ENCODE data around the gene RAN. TPM values are rescaled to one million over a fixed set of nuclear protein-coding genes. Genes with fewer than 3 reads are reported as not detected.

Gene RAN
- total RNA-seq (2014; rRNA removed; shearing (Covaris generic)) = 1,191 and 1,396 TPM in 2 replicates

DNA sequence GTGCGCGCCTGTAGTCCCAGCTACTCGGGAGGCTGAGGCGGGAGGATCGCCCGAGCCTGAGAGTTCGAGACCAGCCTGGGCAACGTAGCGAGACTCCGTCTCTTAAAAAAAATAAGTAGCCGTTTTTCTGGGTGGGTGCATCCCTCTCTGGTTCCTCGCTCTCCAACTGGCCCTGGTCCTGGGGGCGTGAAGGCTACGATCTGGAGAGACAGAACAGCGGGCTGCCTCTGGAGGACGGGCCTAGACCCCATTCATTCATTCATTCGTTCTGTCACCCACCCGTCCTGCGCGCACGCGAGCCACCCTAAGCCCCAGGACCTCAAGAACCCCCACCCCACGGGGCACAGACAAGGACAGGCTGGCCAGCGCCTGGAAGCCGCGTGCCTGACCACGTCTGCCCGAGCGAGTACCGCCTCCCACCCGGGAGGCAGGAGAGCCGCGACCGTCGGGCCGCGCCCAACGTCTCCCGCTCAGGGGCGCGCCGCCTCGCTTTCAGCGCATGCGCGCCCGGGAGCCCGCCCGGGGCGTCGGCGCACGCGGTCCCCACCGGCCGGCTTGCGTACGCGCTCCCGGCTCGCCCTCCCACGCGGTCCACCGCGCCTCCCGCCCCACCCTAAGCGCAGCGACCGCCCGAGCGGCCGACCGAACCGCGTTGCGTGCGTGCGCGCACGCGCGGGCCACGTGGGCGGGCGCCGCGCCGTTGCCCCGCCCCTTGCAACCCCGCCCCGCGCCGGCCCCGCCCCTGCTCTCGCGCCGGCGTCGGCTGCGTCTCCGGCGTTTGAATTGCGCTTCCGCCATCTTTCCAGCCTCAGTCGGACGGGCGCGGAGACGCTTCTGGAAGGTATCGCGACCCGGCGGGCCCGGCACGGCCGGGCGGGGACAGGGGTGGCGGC lies at the start of gene RAN:
Gene RAN, plus strand, starts transcription at position 781 of the 893 bp plus-strand sequence. CDS start 528 bp downstream, outside the sequence.
- peak; percentile 98 for DNase-seq
- no peaks in the 10 kb centered on the region for H3K27me3 ChIP-seq (ENCODE audit: control insufficient read depth, insufficient read depth, low read length)
- peak within 1 kb of the TSS; percentile 81 for H3K4me3 ChIP-seq (ENCODE audit: insufficient read depth, low read depth, low read length)
- peaks cover 34% of the 10 kb centered on the region for H3K36me3 ChIP-seq (replicated peaks; ENCODE audit: control insufficient read depth, insufficient read depth, low read length)

DNA sequence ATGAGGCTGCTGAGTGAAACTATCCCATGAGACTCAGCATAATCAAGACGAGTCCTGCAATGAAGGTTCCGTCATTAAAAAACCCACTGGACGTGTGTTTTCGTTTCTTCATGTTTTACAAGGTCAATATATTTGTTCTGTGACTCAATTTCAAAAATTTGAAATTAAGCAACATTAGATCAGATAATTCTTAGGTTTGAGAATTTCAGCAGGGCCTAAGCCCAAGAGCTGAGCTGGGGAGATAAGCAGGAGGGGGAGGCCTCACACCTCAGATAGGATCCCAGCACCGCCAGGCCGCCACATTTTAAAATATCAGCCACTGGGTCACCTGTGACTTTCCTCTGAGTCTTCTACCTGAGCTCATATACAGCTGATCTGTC lies 46.1 kb upstream of the RAN start:
- no peak overlapping the region for H3K4me3 ChIP-seq (ENCODE audit: insufficient read depth, low read depth, low read length)

DNA sequence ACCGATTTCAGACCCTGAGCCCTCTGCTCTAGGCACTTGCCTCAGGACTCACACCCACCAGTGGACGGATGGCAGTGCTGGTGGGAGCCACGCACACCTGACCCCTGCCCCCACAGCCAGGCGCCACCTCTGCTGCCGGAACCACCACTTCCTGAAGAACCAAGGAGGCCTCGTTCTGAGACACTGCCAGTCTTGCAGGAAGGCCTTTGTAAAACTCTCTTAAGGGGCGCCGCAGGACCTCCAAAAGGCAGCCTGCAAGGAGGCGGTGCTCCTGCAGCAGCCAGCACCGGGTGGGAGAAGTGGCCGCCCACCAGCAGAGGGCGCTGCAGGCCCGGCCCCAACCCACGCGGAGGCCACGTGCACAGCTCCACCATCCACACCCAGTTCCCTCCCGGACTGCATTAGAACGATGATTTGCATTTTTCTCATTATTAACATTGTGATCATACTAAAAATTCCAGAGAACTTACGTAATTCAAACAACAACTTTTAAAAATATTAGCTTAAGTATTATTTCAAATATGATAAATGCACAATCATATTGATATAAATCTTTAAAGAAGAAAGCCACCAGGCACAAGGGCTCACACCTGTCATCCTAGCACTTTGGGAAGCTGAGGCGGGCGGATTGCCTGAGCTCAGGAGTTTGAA lies 45.6 kb upstream of the RAN start:
- Histone ChIP-seq H3K36me3 (replicated peaks; ENCODE audit: control insufficient read depth, insufficient read depth, low read length) (peaks cover 2% of the 10 kb centered on the region), H3K4me3 (ENCODE audit: insufficient read depth, low read depth, low read length) (no peak overlapping the region), H3K27me3 (ENCODE audit: control insufficient read depth, insufficient read depth, low read length) (no peaks in the 10 kb centered on the region)
- peak; percentile 92 for DNase-seq

More for the DNA sequence above, 46.1 kb upstream of the RAN start:
- no peaks in the 10 kb centered on the region for H3K27me3 ChIP-seq (ENCODE audit: control insufficient read depth, insufficient read depth, low read length)
- H3K36me3 ChIP-seq (replicated peaks; ENCODE audit: control insufficient read depth, insufficient read depth, low read length) = peaks cover 2% of the 10 kb centered on the region
- no peak for DNase-seq

DNA sequence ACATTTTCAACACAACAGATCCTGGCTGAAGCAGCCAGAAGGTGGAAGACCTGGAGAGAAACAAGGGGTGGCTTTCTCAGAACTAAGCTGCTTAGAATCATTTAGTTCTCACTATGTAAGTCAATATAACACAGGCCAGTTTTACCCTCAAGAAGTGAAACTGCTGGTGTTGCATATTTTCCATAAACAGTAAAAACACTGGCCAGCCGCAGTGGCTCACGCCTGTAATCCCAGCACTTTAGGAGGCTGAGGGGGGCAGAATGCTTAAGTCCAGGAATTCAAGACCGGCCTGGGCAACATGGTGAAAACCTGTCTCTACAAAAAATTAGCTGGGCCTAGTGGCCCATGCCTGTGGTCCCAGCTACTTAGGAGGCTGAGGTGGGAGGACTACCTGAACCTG lies 44.4 kb upstream of the RAN start:
- no peak overlapping the region for H3K4me3 ChIP-seq (ENCODE audit: insufficient read depth, low read depth, low read length)
- no peak for DNase-seq
- H3K27me3 ChIP-seq (ENCODE audit: control insufficient read depth, insufficient read depth, low read length) = no peaks in the 10 kb centered on the region
- H3K36me3 ChIP-seq (replicated peaks; ENCODE audit: control insufficient read depth, insufficient read depth, low read length) = peaks cover 2% of the 10 kb centered on the region

DNA sequence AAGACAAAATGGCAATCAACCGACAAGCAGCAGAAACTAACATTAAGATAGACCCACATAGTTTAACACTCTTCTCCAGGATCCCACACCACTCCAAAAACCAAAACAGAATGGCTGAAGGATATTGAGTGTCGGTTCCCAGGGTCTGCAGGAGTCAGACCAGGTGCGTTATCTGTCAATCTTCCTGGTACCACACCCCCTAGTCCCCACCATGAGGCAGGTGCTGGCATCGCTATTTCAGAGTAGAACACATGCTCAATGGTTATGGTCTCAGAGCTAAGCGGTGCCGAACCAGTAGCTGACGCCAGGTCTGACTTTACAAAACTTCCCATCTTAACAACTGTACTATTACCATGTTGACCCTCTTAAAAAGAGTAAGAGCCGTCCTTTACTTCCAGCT lies 43.0 kb upstream of the RAN start:
- Histone ChIP-seq H3K27me3 (ENCODE audit: control insufficient read depth, insufficient read depth, low read length) (no peaks in the 10 kb centered on the region), H3K4me3 (ENCODE audit: insufficient read depth, low read depth, low read length) (no peak overlapping the region), H3K36me3 (replicated peaks; ENCODE audit: control insufficient read depth, insufficient read depth, low read length) (no peaks in the 10 kb centered on the region)
- DNase-seq = peak; percentile 54

DNA sequence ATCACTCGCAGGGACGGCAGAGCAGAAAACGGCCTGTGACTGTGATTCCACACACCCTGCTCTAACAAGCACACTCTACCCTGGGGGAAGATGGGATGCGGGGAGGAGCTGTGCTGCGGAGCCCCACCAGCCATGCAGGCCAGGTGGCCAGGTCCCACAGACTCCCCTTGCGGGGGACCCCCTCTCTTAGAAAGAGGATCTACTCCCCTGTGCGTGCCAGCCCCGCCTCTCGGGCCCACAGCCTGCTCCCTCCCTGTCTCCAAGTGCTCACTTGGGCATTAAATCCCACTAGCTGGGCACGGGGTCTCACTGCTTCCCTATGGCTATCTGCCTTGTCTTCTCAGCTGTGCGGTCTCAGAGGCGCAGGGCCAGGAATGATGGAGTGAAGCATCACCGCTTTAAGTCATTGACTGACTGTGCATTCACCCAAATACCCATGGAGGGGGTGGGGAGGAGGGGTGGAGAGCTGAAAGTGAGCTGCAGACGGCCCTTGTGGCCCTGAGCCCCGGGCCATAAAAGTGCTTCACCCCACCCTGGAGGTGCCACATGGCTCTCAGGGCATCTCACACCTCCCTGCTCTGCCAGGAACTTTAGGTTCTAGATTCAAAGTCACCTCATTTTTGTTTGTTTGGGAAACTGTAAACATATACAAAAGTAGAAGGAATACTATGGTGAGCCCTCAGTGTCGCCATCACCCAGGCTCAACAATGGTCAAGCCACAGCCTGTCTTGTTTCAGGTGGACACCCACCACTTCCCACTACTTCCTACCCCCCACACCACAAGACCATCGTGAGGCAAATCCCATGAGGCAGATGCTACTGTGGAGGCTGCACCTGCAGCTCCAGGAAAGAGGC lies 42.2 kb upstream of the RAN start:
- H3K4me3 ChIP-seq (ENCODE audit: insufficient read depth, low read depth, low read length) = no peak overlapping the region
- no peak for DNase-seq
- H3K36me3 ChIP-seq (replicated peaks; ENCODE audit: control insufficient read depth, insufficient read depth, low read length) = no peaks in the 10 kb centered on the region
- H3K27me3 ChIP-seq (ENCODE audit: control insufficient read depth, insufficient read depth, low read length) = no peaks in the 10 kb centered on the region

DNA sequence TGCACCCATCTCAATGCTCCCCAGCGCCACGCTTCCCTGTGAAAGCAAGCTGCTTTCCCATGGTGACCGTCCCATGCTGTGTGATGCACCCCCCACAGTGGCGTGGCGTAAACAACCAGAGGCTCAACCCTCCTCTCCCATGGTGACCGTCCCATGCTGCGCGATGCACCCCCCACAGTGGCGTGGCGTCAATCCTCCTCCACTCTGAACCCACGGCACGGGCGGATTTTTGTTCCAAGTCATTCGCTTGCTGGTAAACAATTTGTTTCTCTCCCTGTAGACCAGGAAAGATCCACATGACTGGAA lies 41.7 kb upstream of the RAN start:
- Histone ChIP-seq H3K27me3 (ENCODE audit: control insufficient read depth, insufficient read depth, low read length) (no peaks in the 10 kb centered on the region), H3K36me3 (replicated peaks; ENCODE audit: control insufficient read depth, insufficient read depth, low read length) (no peaks in the 10 kb centered on the region), H3K4me3 (ENCODE audit: insufficient read depth, low read depth, low read length) (no peak overlapping the region)
- DNase-seq = no peak

DNA sequence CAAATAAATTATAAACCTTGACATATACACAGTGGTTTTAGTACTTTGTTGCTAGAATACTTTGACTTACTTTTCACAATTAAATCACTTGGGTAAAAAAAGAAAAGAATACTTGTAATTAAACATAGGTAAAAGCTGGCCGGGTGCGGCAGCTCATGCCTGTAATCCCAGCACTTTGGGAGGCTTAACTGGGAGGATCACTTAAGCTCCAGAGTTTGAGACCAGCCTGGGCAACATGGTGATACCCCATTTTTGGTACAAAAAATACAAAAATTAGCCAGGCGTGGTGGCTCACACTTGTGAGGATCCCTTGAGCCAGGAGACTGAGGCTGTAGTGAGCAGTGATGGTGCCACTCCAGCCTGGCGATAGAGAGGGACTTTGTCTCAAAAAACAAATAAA lies 40.6 kb upstream of the RAN start:
- H3K4me3 ChIP-seq (ENCODE audit: insufficient read depth, low read depth, low read length) = no peak overlapping the region
- no peak for DNase-seq
- H3K27me3 ChIP-seq (ENCODE audit: control insufficient read depth, insufficient read depth, low read length) = no peaks in the 10 kb centered on the region
- no peaks in the 10 kb centered on the region for H3K36me3 ChIP-seq (replicated peaks; ENCODE audit: control insufficient read depth, insufficient read depth, low read length)

DNA sequence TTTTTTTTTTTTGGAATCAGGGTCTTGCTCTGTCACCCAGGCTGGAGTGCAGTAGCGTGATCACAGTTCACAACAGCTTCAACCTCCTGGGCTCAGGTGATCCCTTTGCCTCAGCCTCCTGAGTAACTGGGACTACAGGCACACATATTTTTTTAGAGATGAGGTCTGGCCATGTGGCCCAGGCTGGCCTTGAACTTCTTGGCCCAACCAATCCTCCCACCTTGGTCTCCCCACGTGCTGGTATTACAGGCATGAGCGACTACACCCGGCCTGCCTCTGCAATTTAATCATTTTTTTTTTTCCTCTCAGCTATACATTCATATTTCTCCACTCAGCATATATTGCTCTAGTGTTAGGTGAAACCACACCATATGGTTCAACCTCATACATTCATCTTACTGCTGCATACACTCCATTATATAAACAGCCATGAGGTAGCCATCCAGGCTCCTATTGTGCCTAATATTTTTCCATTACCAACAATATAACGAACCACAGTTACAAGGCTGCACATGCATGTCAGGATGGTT lies 39.9 kb upstream of the RAN start:
- no peak for DNase-seq
- no peak overlapping the region for H3K4me3 ChIP-seq (ENCODE audit: insufficient read depth, low read depth, low read length)

DNA sequence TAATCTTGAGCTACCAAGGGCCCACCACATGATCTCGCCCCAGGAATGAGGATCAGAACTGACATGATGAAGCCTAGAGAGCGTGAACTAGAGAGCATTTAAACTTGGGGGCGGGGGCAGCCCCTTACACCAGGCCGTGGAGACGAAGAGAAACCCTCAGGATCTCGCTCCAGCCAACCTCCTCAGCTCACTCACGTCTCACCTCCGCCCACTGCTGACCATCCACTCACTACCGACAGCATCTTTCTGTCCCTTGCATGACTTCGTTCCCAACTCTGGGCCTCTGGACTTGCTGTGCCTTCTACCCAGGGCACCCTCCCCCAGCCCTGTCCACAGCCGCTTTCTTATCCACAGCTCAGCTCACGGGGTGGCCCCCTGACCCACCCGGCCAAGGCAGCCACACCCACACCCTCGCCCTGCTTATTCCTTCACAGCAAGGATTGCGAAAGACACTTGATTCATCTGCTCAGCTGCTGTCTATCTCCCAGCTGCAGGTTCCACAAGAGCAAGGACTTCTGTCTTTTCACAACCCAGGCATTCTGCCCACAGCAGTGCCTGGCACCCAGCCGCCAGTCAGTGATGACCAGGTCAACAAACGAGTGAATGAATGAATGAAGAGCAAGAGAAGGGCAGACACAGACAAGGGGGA lies 39.2 kb upstream of the RAN start:
- Histone ChIP-seq H3K4me3 (ENCODE audit: insufficient read depth, low read depth, low read length) (no peak overlapping the region), H3K36me3 (replicated peaks; ENCODE audit: control insufficient read depth, insufficient read depth, low read length) (no peaks in the 10 kb centered on the region), H3K27me3 (ENCODE audit: control insufficient read depth, insufficient read depth, low read length) (no peaks in the 10 kb centered on the region)
- no peak for DNase-seq

More for the DNA sequence above, 39.9 kb upstream of the RAN start:
- H3K36me3 ChIP-seq (replicated peaks; ENCODE audit: control insufficient read depth, insufficient read depth, low read length) = no peaks in the 10 kb centered on the region
- no peaks in the 10 kb centered on the region for H3K27me3 ChIP-seq (ENCODE audit: control insufficient read depth, insufficient read depth, low read length)

DNA sequence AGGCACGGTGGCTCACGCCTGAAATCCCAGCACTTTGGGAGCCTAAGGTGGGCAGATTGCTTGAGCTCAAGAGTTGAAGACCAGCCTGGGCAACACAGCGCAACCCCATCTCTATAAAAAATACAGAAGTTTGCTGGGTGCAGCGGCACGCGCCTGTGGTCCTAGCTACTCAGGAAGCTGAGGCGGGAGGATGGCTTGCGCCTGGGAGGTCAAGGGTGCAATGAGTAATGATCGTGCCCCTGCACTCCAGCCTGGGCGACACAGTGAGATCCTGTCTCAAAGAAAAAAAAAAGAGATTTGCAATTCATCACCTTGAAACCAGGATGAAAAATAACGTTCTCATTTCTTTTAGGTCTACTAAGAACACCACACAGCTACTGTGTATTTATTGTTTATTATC lies 36.9 kb upstream of the RAN start:
- Histone ChIP-seq H3K36me3 (replicated peaks; ENCODE audit: control insufficient read depth, insufficient read depth, low read length) (no peaks in the 10 kb centered on the region), H3K4me3 (ENCODE audit: insufficient read depth, low read depth, low read length) (no peak overlapping the region), H3K27me3 (ENCODE audit: control insufficient read depth, insufficient read depth, low read length) (peaks cover 5% of the 10 kb centered on the region)
- DNase-seq = no peak

DNA sequence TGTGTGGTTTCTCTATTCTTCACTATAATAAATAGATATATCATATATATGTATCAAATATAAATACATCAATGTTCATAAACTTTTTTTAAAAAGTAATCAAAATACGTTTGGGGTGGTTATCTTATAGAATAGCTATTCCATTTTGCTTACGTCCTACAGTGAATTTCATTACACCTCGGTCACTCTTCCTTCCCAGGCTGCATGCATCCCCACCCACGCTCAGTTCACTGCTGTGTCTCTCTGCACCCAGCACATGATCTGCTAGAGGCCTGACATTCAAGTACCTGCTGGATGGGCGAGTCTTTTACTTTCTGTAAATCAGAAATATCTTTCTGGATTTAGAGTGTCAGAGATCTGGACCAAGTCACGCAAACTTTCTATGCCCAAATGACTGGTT lies 36.4 kb upstream of the RAN start:
- no peaks in the 10 kb centered on the region for H3K36me3 ChIP-seq (replicated peaks; ENCODE audit: control insufficient read depth, insufficient read depth, low read length)
- H3K4me3 ChIP-seq (ENCODE audit: insufficient read depth, low read depth, low read length) = no peak overlapping the region
- peaks cover 5% of the 10 kb centered on the region for H3K27me3 ChIP-seq (ENCODE audit: control insufficient read depth, insufficient read depth, low read length)
- no peak for DNase-seq

DNA sequence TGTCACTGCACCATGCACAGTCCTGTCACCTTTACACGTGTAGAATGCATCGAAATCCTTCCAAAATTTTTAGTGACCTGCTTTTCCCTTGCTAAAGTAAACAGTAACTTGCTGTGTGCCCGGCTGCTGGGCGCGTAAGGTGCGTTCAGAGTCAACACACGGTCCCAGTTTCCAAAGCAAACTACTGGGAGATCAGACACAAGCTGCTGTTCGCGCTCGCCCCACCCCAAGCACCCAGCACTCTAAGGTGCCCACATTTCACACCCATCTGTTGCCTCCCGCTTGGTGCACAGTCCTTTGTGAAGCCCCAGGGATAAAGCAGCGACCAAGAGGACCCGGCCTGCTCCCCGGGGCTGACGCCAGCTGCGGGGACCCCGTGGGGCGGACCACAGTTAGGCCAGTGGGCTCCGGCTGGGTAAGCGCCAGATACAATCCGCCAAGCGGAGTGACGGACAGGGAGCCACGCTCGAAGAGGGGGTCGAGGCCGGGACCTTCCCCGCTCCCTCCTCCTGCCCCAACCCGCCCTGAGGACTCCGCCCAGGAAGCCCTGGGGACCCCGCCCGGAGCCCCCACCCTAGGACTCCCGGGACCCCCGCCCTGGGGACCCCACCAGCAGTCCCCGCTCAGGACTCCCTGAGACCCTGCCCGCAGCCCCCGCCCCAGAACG lies 33.4 kb upstream of the RAN start:
- no peak for DNase-seq
- Histone ChIP-seq H3K36me3 (replicated peaks; ENCODE audit: control insufficient read depth, insufficient read depth, low read length) (no peaks in the 10 kb centered on the region), H3K27me3 (ENCODE audit: control insufficient read depth, insufficient read depth, low read length) (peaks cover 5% of the 10 kb centered on the region), H3K4me3 (ENCODE audit: insufficient read depth, low read depth, low read length) (peak overlapping the region; percentile 79)

Data from H7 (cell line).